OCI-LY7 (cell line): Measurements from ENCODE around the gene CIDEB. TPM values are rescaled to one million over a fixed set of nuclear protein-coding genes. Genes with fewer than 3 reads are reported as not detected.

ENCODE experiments used
- BruUV-seq: library from RNA; stranded (reverse); fragments of 400-500 nt; replicated peaks from 2 replicates; lab custom pipeline; 2021; lab: Mats Ljungman, UMichigan
- CTCF ChIA-PET: fragments of 300-600 bp; sonication (Branson Sonifier 250); formaldehyde crosslinking; loops from one replicate; lab custom pipeline; 2022; ENCODE audit warnings: antibody characterized with exemption; ENCODE audit not compliant: unreplicated experiment; lab: Charles Lee
- POLR2A ChIA-PET: fragments of 300-600 bp; sonication (Branson Sonifier 250); formaldehyde crosslinking; loops from one replicate; lab custom pipeline; 2022; ENCODE audit warnings: antibody characterized with exemption; lab: Charles Lee
- DNase-seq: peaks from one replicate; pipeline ENCODE4 v3.0.0-alpha.2; 2015; ENCODE audit warnings: low spot score
- H2AFZ ChIP-seq: fragments of 200-600 bp; sonication (generic), shearing (Covaris generic); 2 replicates; pipeline ENCODE4 v1.6.1; 2014; ENCODE audit warnings: mild to moderate bottlenecking, antibody characterized with exemption, low read length, moderate library complexity
- H3K27ac ChIP-seq: fragments of 200-600 bp; sonication (generic); 2 replicates; pipeline ENCODE4 v1.5.1; 2014; ENCODE audit warnings: mixed run types, low read depth, mild to moderate bottlenecking, moderate library complexity, low read length, inconsistent platforms; ENCODE audit not compliant: poor library complexity, severe bottlenecking
- H3K36me3 ChIP-seq: fragments of 200-600 bp; sonication (generic); 2 replicates; pipeline ENCODE4 v1.6.1; 2014; ENCODE audit warnings: mild to moderate bottlenecking, antibody characterized with exemption, low read length, moderate library complexity, mixed read lengths; ENCODE audit not compliant: insufficient read depth
- H3K4me1 ChIP-seq: fragments of 200-600 bp; sonication (generic); 2 replicates; pipeline ENCODE4 v1.5.1; 2014; ENCODE audit warnings: mild to moderate bottlenecking, low read length; ENCODE audit not compliant: insufficient read depth, poor library complexity, severe bottlenecking
- H3K4me2 ChIP-seq: fragments of 200-600 bp; sonication (generic); 2 replicates; pipeline ENCODE4 v1.6.1; 2014; ENCODE audit warnings: mild to moderate bottlenecking, low read length
- H3K4me3 ChIP-seq: fragments of 200-600 bp; sonication (generic); 2 replicates; pipeline ENCODE4 v1.5.1; 2014; ENCODE audit warnings: mild to moderate bottlenecking, low read depth, low read length; ENCODE audit not compliant: poor library complexity, severe bottlenecking
- H3K79me2 ChIP-seq: fragments of 200-600 bp; sonication (generic); 2 replicates; pipeline ENCODE4 v1.6.1; 2016; ENCODE audit warnings: low read depth, mild to moderate bottlenecking, low read length, moderate library complexity, mixed read lengths; ENCODE audit not compliant: insufficient read depth
- H3K9me2 ChIP-seq: fragments of 200-600 bp; sonication (generic); 2 replicates; pipeline ENCODE4 v1.6.1; 2016; ENCODE audit warnings: mild to moderate bottlenecking, low read length, mixed read lengths; ENCODE audit not compliant: insufficient read depth
- H3K9me3 ChIP-seq: fragments of 200-600 bp; sonication (generic); 2 replicates; pipeline ENCODE4 v1.6.1; 2014; ENCODE audit warnings: mild to moderate bottlenecking, mixed run types, low read length, mixed read lengths
- H4K20me1 ChIP-seq: fragments of 200-600 bp; sonication (generic); 2 replicates; pipeline ENCODE4 v1.6.1; 2014; ENCODE audit warnings: mild to moderate bottlenecking, antibody characterized with exemption, low read length, moderate library complexity, mixed read lengths; ENCODE audit not compliant: insufficient read depth
- CTCF ChIP-seq: fragments of 200-600 bp; sonication (generic); conservative IDR thresholded peaks from 2 replicates; pipeline ENCODE4 v1.5.1; 2014; ENCODE audit warnings: mild to moderate bottlenecking, antibody characterized with exemption, low read length, moderate library complexity, mixed read lengths
- EZH2phosphoT487 ChIP-seq: fragments of 200-600 bp; sonication (generic); IDR thresholded peaks from 2 replicates; pipeline ENCODE4 v1.6.1; 2018; ENCODE audit warnings: low read depth, borderline replicate concordance, mild to moderate bottlenecking, mixed run types, antibody characterized with exemption, low read length, moderate library complexity, mixed read lengths
- intact Hi-C: fragments of 100-400 bp; cut with micrococcal nuclease; formaldehyde crosslinking; loops from one replicate; pipeline ENCODE4 v1.10.0; 2022; ENCODE audit not compliant: unreplicated experiment
- total RNA-seq, 2 experiments: library from RNA; depleted of rRNA in 1 of 2; stranded (reverse); fragments of >200 nt in 1 of 2; shearing (Covaris generic) in 1 of 2; gene quantifications; 2 replicates each; pipeline ENCODE4 v1.2.3, GENCODE V29; 2014 to 2022

The CIDEB gene
- total RNA-seq, 2 experiments from 2014 or later, result 1.6 TPM; not detected in 1

- ChIA-PET POLR2A (interaction anchor here (0.8 to 1.5 kb wide), 2 partner anchors 11 to 12 kb away, joined by 3 to 5 read pairs; partner anchors contain the start of gene RIPK3), CTCF (no interaction called here)
- H3K4me1 ChIP-seq, result no peaks in the 10 kb centered on the region
- DNase-seq, result no peak
- intact Hi-C loops, result no loop called here
- H3K36me3 ChIP-seq, result no peaks in the 10 kb centered on the region
- no peaks in the 10 kb centered on the region for H3K9me3 ChIP-seq
- H3K4me3 ChIP-seq, result no peak overlapping the region
- TF ChIP-seq EZH2phosphoT487 (no peak), CTCF (0 out of 2 replicates have a peak, but pooled peaks have one; percentile 25)
- no peak overlapping the region for H3K27ac ChIP-seq
- no peaks in the 10 kb centered on the region for H4K20me1 ChIP-seq
- H3K9me2 ChIP-seq, result no peaks in the 10 kb centered on the region
- H2AFZ ChIP-seq, result no peak overlapping the region
- no TSS peak for BruUV-seq
- no peaks in the 10 kb centered on the region for H3K79me2 ChIP-seq
- H3K4me2 ChIP-seq, result no peak overlapping the region
Measured at GRCh38 chr14:24351517-24351916, 43.7 kb upstream of the CIDEB start.

- Histone ChIP-seq H3K4me2 (no peak overlapping the region), H2AFZ (no peak overlapping the region), H3K36me3 (no peaks in the 10 kb centered on the region), H3K9me3 (no peaks in the 10 kb centered on the region), H3K4me3 (no peak overlapping the region), H3K9me2 (no peaks in the 10 kb centered on the region), H3K27ac (no peak overlapping the region), H4K20me1 (no peaks in the 10 kb centered on the region), H3K4me1 (no peaks in the 10 kb centered on the region), H3K79me2 (no peaks in the 10 kb centered on the region)
- intact Hi-C loops, result no loop called here
- ChIA-PET CTCF (no interaction called here), POLR2A (interaction anchor here (0.6 kb wide), 2 partner anchors 8 to 117 kb away, joined by 4 read pairs; partner anchors contain the start of gene GMPR2)
- TF ChIP-seq CTCF (no peak), EZH2phosphoT487 (no peak)
- DNase-seq, result no peak
- BruUV-seq, result no TSS peak
Measured at GRCh38 chr14:24349742-24350141, 42.0 kb upstream of the CIDEB start.

- Histone ChIP-seq H3K9me2 (no peaks in the 10 kb centered on the region), H4K20me1 (no peaks in the 10 kb centered on the region), H3K4me1 (no peaks in the 10 kb centered on the region), H3K4me3 (no peak overlapping the region), H3K36me3 (no peaks in the 10 kb centered on the region), H3K79me2 (no peaks in the 10 kb centered on the region), H3K27ac (no peak overlapping the region), H3K9me3 (no peaks in the 10 kb centered on the region), H2AFZ (no peak overlapping the region), H3K4me2 (no peak overlapping the region)
- ChIA-PET CTCF (no interaction called here), POLR2A (interaction anchor here (1.0 kb wide), 1 partner anchor 71 kb away, joined by 5 read pairs; no protein-coding TSS in a partner anchor)
- TF ChIP-seq EZH2phosphoT487 (no peak), CTCF (0 out of 2 replicates have a peak, but pooled peaks have one; percentile 20)
- no peak for DNase-seq
- BruUV-seq, result no TSS peak
- intact Hi-C loops, result no loop called here
Measured at GRCh38 chr14:24348186-24348585, 40.4 kb upstream of the CIDEB start.
